GM10248 (cell line): ENCODE measurements around the gene IFNA17.
"Not testable (repeated sequence)": the region's sequence is repeated elsewhere in the genome, so short reads cannot be mapped to it uniquely, and the experiment has no call there.

Experiments
- CTCF ChIA-PET: fragments of 300-600 bp; sonication (Branson Sonifier 250); formaldehyde crosslinking; extraction: SDS; loops from one replicate; lab custom pipeline; 2021; ENCODE audit warnings: antibody characterized with exemption; lab: Yijun Ruan, JAX
- POLR2A ChIA-PET: fragments of 350-650 bp; sonication (Branson Sonifier 250); formaldehyde crosslinking; extraction: SDS; loops from one replicate; lab custom pipeline; 2020; ENCODE audit warnings: antibody characterized with exemption; lab: Yijun Ruan, JAX
- DNase-seq: peaks from one replicate; pipeline ENCODE4 v3.0.0; 2012; ENCODE audit errors: extremely low spot score
- CTCF ChIP-seq: IDR thresholded peaks from 2 replicates; pipeline ENCODE4 v1.5.1; 2012; ENCODE audit warnings: mild to moderate bottlenecking, low read depth; ENCODE audit errors: extremely low read depth, missing control alignments, control extremely low read depth

The IFNA17 gene

GRCh38 chr9:21235468-21236359, 7.7 kb upstream of the IFNA17 start:
- POLR2A ChIA-PET: not testable (repeated sequence)
- TF ChIP-seq CTCF: peak; percentile 87
- CTCF ChIA-PET: interaction anchor here (0.6 to 3.6 kb wide), 27 partner anchors 8 to 573 kb away, joined by 3 to 27 read pairs (median 4); no protein-coding TSS in a partner anchor
- peak; percentile 41 for DNase-seq

GRCh38 chr9:21234153-21234687, 6.2 kb upstream of the IFNA17 start:
- CTCF ChIA-PET: interaction anchor here (0.7 to 3.6 kb wide), 7 partner anchors 9 to 554 kb away, joined by 3 to 27 read pairs (median 5); no protein-coding TSS in a partner anchor
- POLR2A ChIA-PET: no interaction called here
- TF ChIP-seq CTCF: no peak
- no peak for DNase-seq

GRCh38 chr9:21233258-21233657, 5.2 kb upstream of the IFNA17 start:
- DNase-seq: no peak
- no peak for TF ChIP-seq CTCF
- ChIA-PET POLR2A (no interaction called here), CTCF (interaction anchor here (0.9 to 3.6 kb wide), 2 partner anchors 18 to 555 kb away, joined by 3 to 27 read pairs; no protein-coding TSS in a partner anchor)

GRCh38 chr9:21217211-21217610, 10.8 kb downstream of the IFNA17 start, which contains the start of gene IFNA16:
TSS of gene IFNA16 (minus strand) at chr9:21217311. CDS start at chr9:21217305, 6 bp downstream.
- POLR2A ChIA-PET, DNase-seq: not testable (repeated sequence)
- CTCF ChIA-PET: interaction anchor here (1.2 to 1.6 kb wide), 2 partner anchors 13 to 22 kb away, joined by 3 to 4 read pairs; no protein-coding TSS in a partner anchor

GRCh38 chr9:21213411-21214326, 14.4 kb downstream of the IFNA17 start:
- TF ChIP-seq CTCF: peak; percentile 60
- CTCF ChIA-PET: interaction anchor here (0.6 to 1.7 kb wide), 12 partner anchors 15 to 581 kb away, joined by 3 to 6 read pairs (median 3); partner anchors contain the start of gene IFNA17
- peak; percentile 18 for DNase-seq
- POLR2A ChIA-PET: not testable (repeated sequence)

GRCh38 chr9:21212160-21212559, 15.9 kb downstream of the IFNA17 start:
- CTCF ChIA-PET: interaction anchor here (1.2 to 1.7 kb wide), 3 partner anchors 117 to 576 kb away, joined by 3 to 6 read pairs (median 4); no protein-coding TSS in a partner anchor
- POLR2A ChIA-PET: not testable (repeated sequence)

GRCh38 chr9:21210782-21211181, 17.2 kb downstream of the IFNA17 start:
- DNase-seq, POLR2A ChIA-PET: not testable (repeated sequence)
- CTCF ChIA-PET: interaction anchor here (1.7 to 2.6 kb wide), 2 partner anchors 16 to 577 kb away, joined by 7 to 9 read pairs; no protein-coding TSS in a partner anchor

More at GRCh38 chr9:21212160-21212559, 15.9 kb downstream of the IFNA17 start:
- not testable (repeated sequence) for DNase-seq
